ENCODE data around the gene PLGLB1. TPM values are rescaled to one million over a fixed set of nuclear protein-coding genes. Genes with fewer than 3 reads are reported as not detected.
"Not testable (repeated sequence)": the region's sequence is repeated elsewhere in the genome, so short reads cannot be mapped to it uniquely, and the experiment has no call there.

Gene PLGLB1
- 0.39 and 0.63 TPM in 2 replicates for total RNA-seq

DNA sequence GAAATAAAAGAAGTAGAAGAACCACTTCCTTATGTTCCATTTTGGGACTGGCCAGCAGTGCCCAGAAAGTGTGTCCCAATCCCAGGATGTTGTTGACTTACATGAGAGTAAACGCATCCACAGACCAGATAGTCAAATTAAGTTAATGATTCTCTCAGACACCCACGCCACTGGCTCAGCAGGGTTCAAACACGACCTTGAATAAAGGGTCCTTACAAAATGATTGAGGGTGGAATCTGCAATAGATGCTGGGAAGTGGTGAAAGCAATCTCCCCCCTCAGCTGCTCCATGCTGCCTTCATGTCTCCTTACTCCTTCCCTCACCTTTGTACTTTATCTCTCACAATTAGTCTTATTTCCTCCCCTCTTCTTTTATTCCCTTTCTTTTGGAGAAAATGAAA lies at the start of gene PLGLB1:
PLGLB1 (minus strand) TSS at position 101 of the 400 bp plus-strand sequence; CDS start at position 40, 61 bp downstream.
- not testable (repeated sequence) for DNase-seq (ENCODE audit: low read depth in 2 of 2)

DNA sequence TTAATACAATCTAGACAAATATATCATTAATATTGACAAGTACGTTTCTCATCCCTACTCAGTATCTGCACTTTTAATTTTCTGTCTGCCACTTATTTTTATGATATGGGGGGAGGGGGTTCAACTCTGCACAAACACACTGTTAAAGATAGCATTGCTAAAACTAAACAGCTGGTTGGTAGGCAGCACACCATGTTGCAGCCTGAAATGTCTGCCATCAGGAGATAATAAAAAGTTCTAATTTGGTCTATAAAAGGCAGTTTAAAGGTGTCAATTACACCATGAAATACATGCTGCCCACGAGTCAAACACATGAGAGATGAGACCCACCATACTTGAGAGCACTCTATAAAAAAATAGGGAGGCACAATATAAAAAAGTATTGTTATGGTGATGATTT lies 42.7 kb upstream of the PLGLB1 start:
- not testable (repeated sequence) for DNase-seq (ENCODE audit: low read depth in 2 of 2)

DNA sequence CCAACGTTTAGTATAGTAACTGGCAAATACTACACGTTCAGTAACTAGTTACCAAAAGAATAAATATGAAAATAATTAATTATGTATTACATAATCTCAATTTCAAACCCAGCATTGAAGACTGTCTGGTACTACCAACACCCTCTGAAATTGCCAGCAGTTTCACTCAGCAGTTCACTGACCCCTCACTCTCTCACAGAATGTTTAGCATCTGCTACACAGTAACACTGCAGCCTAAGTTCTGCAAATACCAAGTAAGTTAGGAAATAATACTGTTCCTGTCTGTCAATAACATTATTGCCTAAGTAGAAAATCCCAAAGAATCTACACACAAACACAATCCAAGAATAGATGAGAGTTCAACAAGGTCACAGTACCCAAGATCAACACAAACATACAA lies 41.8 kb upstream of the PLGLB1 start:
- not testable (repeated sequence) for DNase-seq (ENCODE audit: low read depth in 2 of 2)

DNA sequence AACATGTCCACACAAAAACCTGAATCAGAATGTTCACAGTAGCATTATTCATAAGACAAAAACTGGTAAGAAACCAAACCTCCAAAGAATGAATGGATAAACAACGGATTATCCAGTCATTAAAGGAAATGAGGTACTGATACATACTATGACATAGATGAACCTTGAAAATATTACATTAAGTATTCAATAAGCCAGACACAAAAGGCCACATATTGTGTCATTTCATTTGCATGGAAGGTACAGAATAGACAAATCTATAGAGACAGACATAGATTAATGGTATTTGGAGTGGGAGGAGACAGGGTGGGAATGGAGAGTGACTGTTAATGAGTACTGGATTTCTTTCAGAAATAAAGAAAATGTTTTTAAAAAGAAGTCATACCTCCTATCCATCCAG lies 39.9 kb upstream of the PLGLB1 start:
- not testable (repeated sequence) for DNase-seq (ENCODE audit: low read depth in 2 of 2)

DNA sequence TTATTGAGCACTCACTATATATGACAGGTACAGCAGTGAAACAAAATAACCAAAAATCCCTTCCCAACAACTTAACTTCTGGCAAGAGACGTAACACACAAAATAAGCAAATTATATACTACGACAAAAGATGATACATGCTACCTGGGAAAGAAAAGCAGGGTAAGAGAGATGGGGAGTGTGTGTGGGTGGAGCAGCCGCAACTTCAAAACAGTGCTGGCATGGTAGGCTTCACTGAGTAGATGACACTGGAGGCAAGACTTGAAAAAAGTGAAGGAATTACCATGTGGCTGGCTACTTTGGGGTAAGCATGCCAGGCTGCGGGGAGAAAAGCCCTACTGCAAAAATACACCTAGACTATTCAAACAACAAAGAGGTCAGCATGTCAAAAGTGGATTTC lies 36.0 kb upstream of the PLGLB1 start:
- not testable (repeated sequence) for DNase-seq (ENCODE audit: low read depth in 2 of 2)

DNA sequence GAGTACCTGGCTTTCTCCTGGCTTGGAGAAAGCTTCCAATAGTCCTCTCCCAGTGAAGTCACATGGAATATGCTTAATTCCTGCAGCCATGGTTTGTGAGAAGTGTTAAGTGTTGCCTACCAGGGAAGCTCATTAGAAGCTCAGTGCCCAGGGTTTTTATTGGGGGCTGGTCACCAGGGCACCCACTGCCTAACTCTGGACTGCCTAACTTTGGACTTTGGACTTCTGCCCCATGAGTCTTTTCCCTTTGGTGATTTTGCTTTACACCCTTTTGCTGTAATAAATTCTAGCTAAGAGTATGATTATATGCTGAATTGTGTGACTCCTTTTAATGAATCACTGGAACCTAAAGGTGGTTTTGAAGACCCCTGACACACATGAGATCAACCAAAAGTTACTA lies 35.2 kb upstream of the PLGLB1 start:
- DNase-seq (ENCODE audit: low read depth in 2 of 2) = not testable (repeated sequence)

DNA sequence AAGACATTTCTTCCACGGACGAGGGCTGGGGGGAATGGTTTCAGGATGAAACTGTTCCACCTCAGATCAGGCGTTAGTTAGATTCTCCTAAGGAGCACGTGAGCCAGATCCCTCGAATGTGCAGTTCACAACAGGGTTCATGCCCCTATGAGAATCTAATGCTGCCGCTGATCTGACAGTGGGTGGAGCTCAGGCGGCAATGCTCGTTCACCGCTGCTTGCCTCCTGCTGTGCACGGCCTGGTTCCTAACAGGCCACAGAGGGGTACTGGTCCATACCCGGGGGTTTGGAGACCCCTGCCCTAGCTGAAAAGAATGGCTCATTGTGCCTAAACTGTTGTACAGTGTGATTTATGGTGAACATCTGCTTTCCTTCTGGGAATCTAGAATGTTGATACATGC lies 34.8 kb upstream of the PLGLB1 start:
- not testable (repeated sequence) for DNase-seq (ENCODE audit: low read depth in 2 of 2)

DNA sequence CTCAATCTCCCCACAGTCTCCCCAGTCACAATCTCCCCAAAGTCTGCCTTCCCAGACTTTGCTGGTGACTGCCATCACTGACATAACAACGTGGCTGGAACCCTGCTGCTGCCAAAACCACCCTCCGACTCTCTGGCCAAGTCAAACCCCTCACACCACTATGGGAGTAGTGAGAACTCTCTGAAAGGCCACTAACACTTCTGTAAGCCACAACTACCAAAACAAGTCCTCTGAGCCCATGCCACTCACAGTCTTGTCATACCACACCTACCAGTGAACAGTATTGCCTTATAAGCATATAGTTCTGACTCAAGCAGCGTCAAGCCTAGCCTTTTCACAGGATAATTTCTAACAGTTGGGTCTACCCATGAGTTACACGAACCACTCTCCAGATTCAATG lies 32.7 kb upstream of the PLGLB1 start:
- not testable (repeated sequence) for DNase-seq (ENCODE audit: low read depth in 2 of 2)

DNA sequence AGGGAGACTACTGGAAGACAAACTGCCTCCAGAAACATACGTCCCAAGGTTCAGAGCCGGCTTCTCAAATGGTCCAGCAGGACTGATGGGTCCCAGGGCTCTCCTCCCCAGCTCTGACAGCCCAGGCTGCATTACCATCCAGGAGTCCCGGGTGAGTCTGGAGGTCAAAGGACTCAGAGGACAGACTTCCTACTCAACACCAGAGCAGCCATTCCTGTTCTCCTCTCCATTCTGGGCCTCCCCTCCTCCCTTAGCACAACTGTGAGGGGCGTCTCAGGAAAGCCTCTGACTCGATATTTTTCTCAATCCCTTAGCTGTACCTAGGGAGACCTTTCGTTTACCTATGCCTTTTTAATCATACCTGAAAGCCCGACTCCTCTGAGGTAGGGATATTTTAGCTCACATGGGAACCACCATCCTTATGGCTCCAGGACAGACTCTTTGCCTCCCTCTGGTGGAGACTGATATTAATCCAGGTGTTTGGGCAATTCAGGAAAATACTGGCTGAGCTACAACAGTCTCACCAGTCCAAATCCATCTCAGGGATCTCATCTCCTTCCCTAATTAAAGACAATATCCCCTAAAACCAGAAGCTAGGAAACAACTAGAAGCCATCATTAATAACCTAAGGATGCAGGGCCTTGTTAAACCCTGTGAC lies 19.8 kb upstream of the PLGLB1 start:
- DNase-seq (ENCODE audit: low read depth in 2 of 2) = not testable (repeated sequence)

DNA sequence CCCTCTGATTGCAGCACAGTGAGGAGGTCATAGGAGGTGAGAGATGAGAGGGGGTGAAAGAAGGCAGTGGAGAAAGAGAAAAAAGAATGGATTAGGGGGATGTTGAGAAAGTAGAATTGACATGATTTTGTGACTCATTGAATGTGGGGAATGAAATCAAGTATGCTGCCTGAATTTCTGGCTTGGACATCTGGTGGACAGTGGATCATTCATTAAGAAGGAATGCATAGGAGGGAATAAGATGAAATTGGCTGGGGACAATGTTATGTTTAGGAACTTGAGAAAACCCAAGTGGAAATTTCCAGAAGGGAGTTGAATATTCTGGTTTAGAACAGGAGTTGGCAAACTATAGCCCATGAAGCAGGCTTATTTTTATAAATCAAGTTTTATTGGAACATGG lies 7.0 kb upstream of the PLGLB1 start:
- DNase-seq (ENCODE audit: low read depth in 2 of 2) = not testable (repeated sequence)

DNA sequence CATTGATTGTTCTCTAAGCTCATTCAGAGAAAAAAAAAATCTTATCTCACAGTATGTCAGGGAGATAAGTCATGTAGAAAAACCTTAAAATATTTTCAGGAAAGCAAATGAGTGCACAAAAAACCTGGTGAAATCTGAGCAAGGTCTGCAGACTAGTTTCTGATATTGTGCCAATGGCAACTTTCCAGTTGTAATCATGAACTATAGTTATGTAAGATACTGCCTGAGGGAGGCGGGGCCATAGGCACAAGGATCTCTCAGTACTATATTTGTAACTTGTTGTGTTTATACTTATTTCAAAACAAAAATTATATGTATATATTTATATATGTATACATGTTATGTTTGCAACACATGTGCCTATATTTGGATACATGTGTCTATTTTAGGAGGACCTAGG lies 5.2 kb upstream of the PLGLB1 start:
- DNase-seq (ENCODE audit: low read depth in 2 of 2) = not testable (repeated sequence)

DNA sequence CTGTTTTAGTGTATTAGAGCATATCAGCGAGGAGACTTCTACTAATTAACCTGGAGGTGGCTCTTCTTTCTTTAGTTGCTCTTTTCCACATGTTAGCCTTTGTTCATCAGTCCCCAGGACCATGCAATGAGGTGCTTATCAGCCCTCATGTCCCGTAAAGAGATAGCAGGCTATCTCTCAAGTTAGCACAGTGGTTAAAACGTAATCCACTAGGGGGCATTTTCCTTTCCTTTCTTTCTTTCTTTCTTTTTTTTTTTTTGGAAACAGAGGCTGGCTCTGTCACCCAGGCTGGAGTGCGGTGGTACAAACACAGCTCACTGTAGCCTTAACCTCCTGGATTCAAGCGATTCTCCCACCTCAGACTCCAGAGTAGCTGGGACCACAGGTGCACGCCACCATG lies 4.3 kb upstream of the PLGLB1 start:
- not testable (repeated sequence) for DNase-seq (ENCODE audit: low read depth in 2 of 2)

DNA sequence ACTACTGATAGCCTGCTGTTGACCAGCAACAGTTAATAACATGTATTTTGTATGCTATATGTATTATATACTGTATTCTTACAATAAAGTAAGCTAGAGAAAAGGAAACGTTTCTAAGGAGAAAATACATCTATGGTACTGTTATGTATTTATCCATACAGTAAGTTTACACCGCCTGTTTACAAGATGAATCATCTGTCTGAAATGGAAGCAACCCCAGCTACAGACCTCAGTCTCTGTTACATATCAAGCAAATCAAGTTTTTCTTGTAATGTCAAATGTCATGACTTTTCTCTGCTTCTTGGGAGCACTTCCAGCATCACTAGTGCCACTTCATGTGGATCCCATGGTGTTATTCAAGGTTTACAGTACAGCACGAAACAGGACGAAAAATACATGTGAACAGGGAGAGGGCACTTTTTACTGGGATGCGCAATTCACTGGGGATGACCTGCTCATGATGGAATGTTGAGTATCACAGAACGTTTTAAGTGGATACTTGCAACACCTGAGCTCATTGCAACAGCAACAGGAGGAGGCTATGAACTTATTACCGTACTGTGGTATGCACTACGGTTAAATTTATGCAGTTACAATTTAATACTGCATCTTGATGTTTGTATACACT lies 2.5 kb upstream of the PLGLB1 start:
- not testable (repeated sequence) for DNase-seq (ENCODE audit: low read depth in 2 of 2)

DNA sequence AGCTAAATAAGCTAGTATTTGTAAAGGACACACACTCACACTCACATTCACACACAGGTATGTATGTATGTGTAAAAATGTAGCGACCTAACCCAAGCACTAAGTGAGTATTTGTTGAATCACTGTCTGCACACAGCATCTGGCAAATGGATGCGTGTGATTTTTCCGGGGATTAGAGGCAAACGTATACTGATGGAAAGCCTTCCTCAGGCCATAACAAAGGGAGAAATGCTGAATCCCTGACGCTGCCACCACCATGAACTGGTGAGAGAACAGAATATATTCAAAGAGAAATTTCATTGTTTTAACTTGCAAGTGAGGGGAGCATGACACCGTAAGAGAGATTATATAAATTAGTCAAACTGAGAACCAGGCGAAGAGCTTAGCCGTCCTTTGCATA lies 601 bp downstream of the PLGLB1 start:
- DNase-seq (ENCODE audit: low read depth in 2 of 2) = not testable (repeated sequence)

DNA sequence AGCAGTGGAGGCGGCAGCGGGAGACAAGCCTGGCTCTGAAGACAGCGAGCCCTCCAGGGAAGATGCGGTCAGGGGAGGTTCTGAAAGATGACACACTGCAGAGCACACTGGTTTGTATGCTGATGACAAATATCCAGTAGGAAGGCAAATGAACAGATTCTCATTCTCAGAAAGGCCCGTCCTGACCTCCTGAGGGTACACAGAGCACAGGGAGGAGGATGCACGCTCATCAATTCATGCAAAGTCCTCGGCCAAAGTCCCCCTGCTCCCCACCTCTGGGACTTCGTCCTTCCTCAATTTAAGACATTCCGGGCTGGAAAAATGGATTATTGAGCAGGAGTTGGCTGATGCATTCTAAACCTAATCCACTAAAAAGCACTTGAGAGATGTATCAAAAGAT lies 2.6 kb downstream of the PLGLB1 start:
- DNase-seq (ENCODE audit: low read depth in 2 of 2) = not testable (repeated sequence)

DNA sequence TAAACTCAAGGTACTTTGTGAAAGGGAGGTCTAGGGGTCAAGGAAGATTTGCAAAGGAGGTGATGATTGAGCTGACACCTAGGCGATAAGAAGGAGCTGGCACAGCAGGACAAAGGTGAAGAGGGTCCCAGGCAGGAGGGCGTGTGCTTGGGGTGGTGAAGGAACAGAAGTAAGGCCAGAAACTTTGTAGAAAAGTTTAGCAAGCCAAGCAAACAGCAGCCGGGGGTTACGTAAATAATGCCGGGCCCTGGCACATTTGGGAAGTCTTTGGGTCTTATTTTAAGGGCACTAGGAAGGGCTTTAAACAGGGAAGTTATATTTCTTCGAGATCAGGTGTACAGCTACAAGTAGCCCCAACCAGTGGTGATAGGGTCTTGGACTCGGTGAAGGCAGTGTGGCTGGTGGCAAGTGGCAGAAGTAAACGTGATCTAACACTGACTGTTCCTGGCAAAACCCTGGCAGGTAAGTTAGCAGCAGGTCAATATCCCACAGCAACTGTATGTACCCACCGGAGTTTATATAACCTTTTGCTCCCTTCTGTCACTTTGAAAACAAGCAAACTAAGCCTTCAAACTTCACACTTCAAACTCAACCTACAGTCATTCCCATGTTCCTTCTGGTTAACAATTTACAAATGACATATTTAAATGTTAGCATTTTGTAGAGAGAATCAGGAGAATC lies 7.0 kb downstream of the PLGLB1 start:
- not testable (repeated sequence) for DNase-seq (ENCODE audit: low read depth in 2 of 2)

DNA sequence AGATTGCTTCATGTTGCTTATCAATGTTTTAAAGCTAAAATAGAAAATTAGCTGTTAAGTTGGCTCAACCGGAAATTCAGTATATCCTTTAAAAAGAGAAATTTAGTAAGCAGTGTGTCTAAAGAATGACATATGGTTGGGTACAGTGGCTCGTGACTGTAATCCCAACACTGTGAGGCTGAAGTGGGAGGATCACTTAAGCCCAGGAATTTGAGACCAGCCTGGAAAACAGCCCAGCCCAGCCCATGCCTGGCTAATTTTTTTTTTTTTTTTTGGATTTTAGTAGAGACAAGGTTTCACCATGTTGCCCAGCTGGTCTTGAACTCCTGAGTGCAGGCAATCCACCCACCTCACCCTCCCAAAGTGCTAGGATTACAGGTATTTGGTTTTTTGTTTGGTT lies 17.2 kb downstream of the PLGLB1 start:
- not testable (repeated sequence) for DNase-seq (ENCODE audit: low read depth in 2 of 2)

Other genes starting within 250 kb of the PLGLB1 start
- under 0.01 TPM in 2 replicates for gene CD8A, start 230.9 kb downstream of the PLGLB1 start, total RNA-seq
- gene CD8B, start 160.0 kb downstream of the PLGLB1 start, total RNA-seq = not detected in 2 replicates
- 0.38 and 1.4 TPM in 2 replicates for gene RGPD1, start 79.7 kb downstream of the PLGLB1 start, total RNA-seq